Naive thymus-derived CD4-positive, alpha-beta T cell (primary cell): ENCODE measurements around the gene FUCA1. TPM values are rescaled to one million over a fixed set of nuclear protein-coding genes. Genes with fewer than 3 reads are reported as not detected.

Experiments used
- ATAC-seq: fragments of 150-1000 bp; cut with Tn5 transposase; 2 replicates; pipeline ENCODE4 v1.10.0; 2021; ENCODE audit warnings: mild to moderate bottlenecking, moderate library complexity
- CTCF ChIA-PET: fragments of 350-600 bp; sonication (Branson Sonifier 250); formaldehyde crosslinking; loops from one replicate; lab custom pipeline; 2021; ENCODE audit warnings: antibody characterized with exemption; lab: Charles Lee
- POLR2A ChIA-PET: fragments of 350-600 bp; sonication (Branson Sonifier 250); formaldehyde crosslinking; loops from one replicate; lab custom pipeline; 2021; ENCODE audit warnings: antibody characterized with exemption, inconsistent platforms; lab: Charles Lee
- DNase-seq, 9 donors: peaks; one replicate each; pipeline versions ENCODE4 v3.0.0 to v3.0.0-alpha.2; 2020 to 2022; ENCODE audit warnings: mixed read lengths in 1 of 9
- H3K27ac ChIP-seq: one replicate; pipeline ENCODE4 v1.7.0; 2013; ENCODE audit warnings: mild to moderate bottlenecking, low read depth, low read length, moderate library complexity
- H3K27me3 ChIP-seq, 2 donors: one replicate each; pipeline ENCODE4 v1.7.0; 2013; ENCODE audit warnings: low read length in 2 of 2, mild to moderate bottlenecking in 2 of 2, moderate library complexity in 2 of 2; ENCODE audit not compliant: control insufficient read depth in 2 of 2, insufficient read depth in 2 of 2
- H3K36me3 ChIP-seq, 3 experiments: 1 replicate in 2 of 3; 2 replicates in 1 of 3; pipeline ENCODE4 v1.7.0; 2013; ENCODE audit warnings: low read length in 3 of 3, mild to moderate bottlenecking in 3 of 3, moderate library complexity in 1 of 3; ENCODE audit not compliant: insufficient read depth in 3 of 3, control insufficient read depth in 2 of 3
- H3K4me1 ChIP-seq, 2 donors: one replicate each; pipeline ENCODE4 v1.7.0; 2013; ENCODE audit warnings: low read length in 2 of 2, mild to moderate bottlenecking in 2 of 2, moderate library complexity in 1 of 2; ENCODE audit not compliant: control insufficient read depth in 2 of 2, insufficient read depth in 2 of 2
- H3K4me3 ChIP-seq: 2 replicates; pipeline ENCODE4 v1.7.0; 2013; ENCODE audit warnings: mild to moderate bottlenecking, low read length
- H3K9me3 ChIP-seq, 3 experiments: 1 replicate in 2 of 3; 2 replicates in 1 of 3; pipeline ENCODE4 v1.7.0; 2013; ENCODE audit warnings: low read length in 3 of 3; ENCODE audit not compliant: control insufficient read depth in 2 of 3
- H3K27ac Mint-ChIP-seq, 9 donors: one replicate each; pipeline ENCODE4 v1.8.0; 2020 to 2022; ENCODE audit warnings: mixed read lengths in 9 of 9, mild to moderate bottlenecking in 8 of 9, moderate library complexity in 5 of 9, inconsistent platforms in 2 of 9
- H3K27me3 Mint-ChIP-seq, 5 donors: one replicate each; pipeline ENCODE4 v1.8.0; 2021 to 2022; ENCODE audit warnings: mixed read lengths in 5 of 5, mild to moderate bottlenecking in 1 of 5
- H3K36me3 Mint-ChIP-seq, 5 donors: one replicate each; pipeline ENCODE4 v1.8.0; 2020 to 2022; ENCODE audit warnings: mixed read lengths in 5 of 5, mild to moderate bottlenecking in 3 of 5, inconsistent platforms in 1 of 5
- H3K4me1 Mint-ChIP-seq, 7 donors: one replicate each; pipeline ENCODE4 v1.8.0; 2020 to 2022; ENCODE audit warnings: mixed read lengths in 7 of 7, mild to moderate bottlenecking in 3 of 7, inconsistent platforms in 1 of 7
- H3K4me3 Mint-ChIP-seq, 10 donors: one replicate each; pipeline ENCODE4 v1.8.0; 2020 to 2022; ENCODE audit warnings: mild to moderate bottlenecking in 10 of 10, mixed read lengths in 10 of 10, moderate library complexity in 6 of 10, inconsistent platforms in 2 of 10
- H3K9me3 Mint-ChIP-seq, 11 donors: one replicate each; pipeline ENCODE4 v1.8.0; 2020 to 2022; ENCODE audit warnings: mixed read lengths in 11 of 11, mild to moderate bottlenecking in 4 of 11, inconsistent platforms in 1 of 11, moderate library complexity in 1 of 11
- intact Hi-C, 2 donors: fragments of 100-400 bp; cut with micrococcal nuclease; formaldehyde crosslinking; loops; one replicate each; pipeline ENCODE4 v1.15.1; 2023
- polyA plus RNA-seq, 2 donors: library from polyadenylated mRNA; unstranded; fragments of 300-500 nt; fragmentation: Illumina TruSeq; gene quantifications; one replicate each; pipeline ENCODE4 v1.2.3, GENCODE V29; 2021
- total RNA-seq, 6 experiments: library from RNA in 5 of 6; stranded (reverse) in 5 of 6; gene quantifications; 1 replicate in 5 of 6; 2 replicates in 1 of 6; pipeline ENCODE4 v1.2.3 and lab custom pipeline; 2021 to 2026

FUCA1 gene
- total and polyA plus RNA-seq, 7 experiments from 2014 or later = 4.9 to 62.7 (median 16.3) TPM

DNA sequence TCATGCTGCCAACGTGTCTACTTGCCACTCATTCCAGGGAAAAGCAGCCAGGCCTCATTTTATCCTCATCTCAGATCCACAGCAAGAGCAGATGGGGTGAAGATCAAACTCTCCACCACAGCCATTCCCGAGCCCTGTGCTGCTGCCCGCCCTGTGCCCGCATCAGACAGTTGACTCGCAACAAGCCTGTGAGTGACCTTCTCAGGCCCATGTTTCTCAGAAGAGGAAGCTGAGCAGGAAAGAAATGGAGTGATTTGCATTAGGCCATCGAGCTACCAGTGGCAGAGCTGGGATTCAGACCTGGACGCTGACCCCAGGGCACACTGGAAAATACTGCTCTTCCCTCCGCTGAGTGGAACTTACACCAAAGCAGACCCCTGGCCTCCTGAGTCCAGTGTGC lies 43.8 kb upstream of the FUCA1 start:
- H3K27me3 ChIP-seq = no peaks in the 10 kb centered on the region
- ChIA-PET CTCF (no interaction called here), POLR2A (no interaction called here)
- no peaks in the 10 kb centered on the region for H3K36me3 ChIP-seq
- ATAC-seq (no peak), DNase-seq (no peak)
- H3K27me3 Mint-ChIP-seq = peaks cover 0 to 2% (median 0%) of the 10 kb centered on the region in 5 donors
- H3K36me3 Mint-ChIP-seq = peaks cover 0 to 1% (median 0%) of the 10 kb centered on the region in 5 donors
- H3K4me3 ChIP-seq = no peak overlapping the region
- H3K4me1 ChIP-seq = peaks cover 26 to 31% of the 10 kb centered on the region in 2 donors
- intact Hi-C loops = no loop called here
- no peak overlapping the region for H3K27ac ChIP-seq
- no peaks in the 10 kb centered on the region for H3K9me3 Mint-ChIP-seq
- peak overlapping the region in 2 of 9 donors; percentile 51 to 65 for H3K27ac Mint-ChIP-seq
- peaks cover 31 to 71% (median 56%) of the 10 kb centered on the region in 7 donors for H3K4me1 Mint-ChIP-seq
- H3K4me3 Mint-ChIP-seq = peak overlapping the region in 4 of 10 donors; percentile 9 to 65 (median 38)
- no peaks in the 10 kb centered on the region for H3K9me3 ChIP-seq

DNA sequence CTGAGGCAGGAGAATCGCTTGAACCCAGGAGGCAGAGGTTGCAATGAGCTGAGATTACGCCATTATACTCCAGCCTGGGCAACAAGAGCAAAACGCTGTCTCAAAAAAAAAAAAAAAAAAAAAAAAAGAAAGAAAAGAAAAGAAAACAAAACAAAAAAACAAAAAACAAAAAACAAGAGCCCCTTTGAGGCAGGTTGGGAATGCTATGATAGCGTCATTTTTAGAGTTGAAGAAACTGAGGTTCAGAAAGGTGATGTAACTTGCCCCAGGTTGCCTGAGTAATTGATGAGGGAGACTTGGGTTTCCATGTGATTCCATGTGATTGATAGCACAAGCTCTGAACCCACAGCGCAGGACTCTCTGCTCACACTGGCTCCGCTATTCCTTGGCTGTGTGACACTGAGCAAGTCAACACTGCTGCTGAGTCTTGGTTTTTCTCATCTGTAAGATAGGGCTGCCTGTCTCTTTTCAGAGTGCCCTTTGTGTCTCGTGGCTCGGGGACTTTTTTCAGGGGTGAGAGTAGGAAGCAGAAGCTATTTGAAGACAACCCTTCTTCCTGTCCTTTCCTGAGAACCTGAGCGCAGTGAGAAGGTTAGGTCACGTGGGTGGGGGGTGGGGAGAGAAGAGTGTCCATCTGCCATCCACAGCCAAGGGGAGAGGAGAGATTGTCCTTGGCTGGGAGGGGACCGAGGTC lies 42.6 kb upstream of the FUCA1 start:
- Mint-ChIP-seq H3K4me3 (peak overlapping the region; percentile 6 to 71 (median 49)), H3K9me3 (no peaks in the 10 kb centered on the region), H3K27ac (peak overlapping the region in 6 of 9 donors; percentile 9 to 76 (median 56)), H3K4me1 (peaks cover 31 to 64% (median 51%) of the 10 kb centered on the region in 7 donors), H3K27me3 (peaks cover 0 to 9% (median 0%) of the 10 kb centered on the region in 5 donors), H3K36me3 (peaks cover 0 to 1% (median 0%) of the 10 kb centered on the region in 5 donors)
- intact Hi-C loops = no loop called here
- Histone ChIP-seq H3K4me1 (peaks cover 26 to 31% of the 10 kb centered on the region in 2 donors), H3K4me3 (no peak overlapping the region), H3K27ac (no peak overlapping the region), H3K9me3 (no peaks in the 10 kb centered on the region), H3K36me3 (no peaks in the 10 kb centered on the region), H3K27me3 (no peaks in the 10 kb centered on the region)
- CTCF ChIA-PET = interaction anchor here (0.6 to 1.8 kb wide), 4 partner anchors 10 to 187 kb away, joined by 3 to 4 read pairs (median 4); no protein-coding TSS in a partner anchor
- ATAC-seq (no peak), DNase-seq (no peak)
- POLR2A ChIA-PET = interaction anchor here (0.7 kb wide), 1 partner anchor 86 kb away, joined by 3 read pairs; no protein-coding TSS in a partner anchor

- ATAC-seq (no peak), DNase-seq (no peak)
- peaks cover 0 to 1% (median 0%) of the 10 kb centered on the region in 5 donors for H3K36me3 Mint-ChIP-seq
- H3K27me3 ChIP-seq = no peaks in the 10 kb centered on the region
- intact Hi-C loops = no loop called here
- no peaks in the 10 kb centered on the region for H3K36me3 ChIP-seq
- H3K9me3 Mint-ChIP-seq = no peaks in the 10 kb centered on the region
- no peak overlapping the region for H3K27ac ChIP-seq
- H3K27me3 Mint-ChIP-seq = peaks cover 0 to 14% (median 0%) of the 10 kb centered on the region in 5 donors
- peaks cover 26 to 31% of the 10 kb centered on the region in 2 donors for H3K4me1 ChIP-seq
- H3K9me3 ChIP-seq = no peaks in the 10 kb centered on the region
- H3K4me1 Mint-ChIP-seq = peaks cover 31 to 64% (median 54%) of the 10 kb centered on the region in 7 donors
- POLR2A ChIA-PET = interaction anchor here (1.0 kb wide), 1 partner anchor 49 kb away, joined by 3 read pairs; the partner anchor contains the start of gene PNRC2
- H3K4me3 Mint-ChIP-seq = peak overlapping the region in 5 of 10 donors; percentile 21 to 56 (median 36)
- no peak overlapping the region for H3K27ac Mint-ChIP-seq
- H3K4me3 ChIP-seq = no peak overlapping the region
- CTCF ChIA-PET = interaction anchor here (0.6 to 1.8 kb wide), 5 partner anchors 11 to 186 kb away, joined by 3 to 4 read pairs (median 3); no protein-coding TSS in a partner anchor
These were observed 42.1 kb upstream of the FUCA1 start for GRCh38 chr1:23910144-23910543.

GRCh38 chr1:23909412-23909811 lies 41.3 kb upstream of the FUCA1 start:
- DNase-seq = no peak
- Histone ChIP-seq H3K9me3 (no peaks in the 10 kb centered on the region), H3K27me3 (peaks cover 0 to 3% of the 10 kb centered on the region in 2 donors), H3K4me1 (peaks cover 26 to 31% of the 10 kb centered on the region in 2 donors), H3K27ac (no peak overlapping the region), H3K36me3 (no peaks in the 10 kb centered on the region), H3K4me3 (no peak overlapping the region)
- CTCF ChIA-PET = interaction anchor here (0.5 to 1.8 kb wide), 3 partner anchors 12 to 138 kb away, joined by 3 to 4 read pairs (median 3); no protein-coding TSS in a partner anchor
- Mint-ChIP-seq H3K4me1 (peaks cover 31 to 58% (median 57%) of the 10 kb centered on the region in 7 donors), H3K36me3 (peaks cover 0 to 3% (median 0%) of the 10 kb centered on the region in 5 donors), H3K27me3 (peaks cover 0 to 21% (median 2%) of the 10 kb centered on the region in 5 donors), H3K4me3 (peak overlapping the region in 9 of 10 donors; percentile 17 to 70 (median 56)), H3K27ac (peak overlapping the region in 6 of 9 donors; percentile 37 to 71 (median 64)), H3K9me3 (no peaks in the 10 kb centered on the region)
- intact Hi-C loops = no loop called here
- ATAC-seq = no peak
- POLR2A ChIA-PET = interaction anchor here (1.0 to 1.2 kb wide), 2 partner anchors 17 to 50 kb away, joined by 3 to 4 read pairs; partner anchors contain the start of gene PNRC2

DNA sequence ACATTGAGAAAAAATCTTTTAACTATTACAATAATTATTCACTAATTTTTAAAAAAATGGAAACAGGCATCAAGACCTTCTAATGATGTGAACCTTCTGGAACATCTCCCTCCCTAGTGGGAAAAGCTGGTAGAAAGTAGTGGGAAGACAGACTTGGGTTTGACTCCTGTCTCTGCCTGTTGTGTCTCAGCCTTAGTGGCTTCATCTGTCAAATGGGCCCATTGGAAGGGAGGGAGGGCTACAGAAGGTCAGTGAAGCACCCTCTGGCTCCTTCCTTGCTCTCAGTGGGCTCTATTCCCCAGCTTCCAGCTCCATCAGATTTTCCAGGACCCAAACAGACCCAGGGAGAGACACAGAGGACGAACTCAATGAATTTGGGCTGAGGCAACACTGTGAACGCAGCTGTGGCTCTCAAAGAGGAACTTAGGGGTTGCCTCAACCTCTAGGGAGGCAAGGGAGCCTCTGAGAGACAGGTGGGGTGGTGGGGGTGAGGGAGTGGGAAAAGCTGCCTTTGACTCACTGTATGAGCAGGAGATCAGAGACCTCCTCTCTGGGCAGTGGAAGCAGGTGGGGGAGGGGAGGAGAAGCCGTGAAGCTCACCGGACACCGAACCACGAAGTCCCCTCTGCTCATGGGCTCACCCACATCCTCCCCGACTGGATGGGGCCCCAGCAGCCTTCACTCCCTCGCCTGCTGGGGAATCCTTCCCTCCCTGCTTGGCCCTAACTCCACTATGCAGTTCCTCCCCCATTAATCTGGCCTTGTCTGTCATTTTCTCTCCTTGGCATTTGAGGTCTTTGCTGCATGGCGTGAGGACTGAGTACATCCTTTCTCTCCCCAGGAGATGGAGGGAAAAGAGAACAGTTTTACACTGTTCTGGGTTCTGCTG lies 40.6 kb upstream of the FUCA1 start:
- Mint-ChIP-seq H3K4me3 (peak overlapping the region; percentile 6 to 70 (median 56)), H3K27me3 (peaks cover 0 to 26% (median 6%) of the 10 kb centered on the region in 5 donors), H3K27ac (peak overlapping the region in 6 of 9 donors; percentile 37 to 71 (median 64)), H3K4me1 (peaks cover 31 to 56% (median 52%) of the 10 kb centered on the region in 7 donors), H3K36me3 (peaks cover 0 to 4% (median 0%) of the 10 kb centered on the region in 5 donors), H3K9me3 (no peaks in the 10 kb centered on the region)
- H3K4me3 ChIP-seq = no peak overlapping the region
- DNase-seq (peak in 2 of 9 donors; percentile 4 to 9), ATAC-seq (peak; percentile 69)
- ChIA-PET CTCF (interaction anchor here (1.8 kb wide), 1 partner anchor 137 kb away, joined by 4 read pairs; no protein-coding TSS in a partner anchor), POLR2A (interaction anchor here (1.2 kb wide), 2 partner anchors 16 to 70 kb away, joined by 3 to 4 read pairs; no protein-coding TSS in a partner anchor)
- no peaks in the 10 kb centered on the region for H3K36me3 ChIP-seq
- no peak overlapping the region for H3K27ac ChIP-seq
- H3K4me1 ChIP-seq = peaks cover 26 to 30% of the 10 kb centered on the region in 2 donors
- intact Hi-C loops = no loop called here
- H3K9me3 ChIP-seq = no peaks in the 10 kb centered on the region
- peaks cover 0 to 3% of the 10 kb centered on the region in 2 donors for H3K27me3 ChIP-seq

- intact Hi-C loops = no loop called here
- no peak for DNase-seq
- Histone ChIP-seq H3K27ac (no peak overlapping the region), H3K9me3 (no peaks in the 10 kb centered on the region), H3K4me3 (no peak overlapping the region), H3K36me3 (no peaks in the 10 kb centered on the region), H3K27me3 (peaks cover 0 to 3% of the 10 kb centered on the region in 2 donors), H3K4me1 (peaks cover 19 to 23% of the 10 kb centered on the region in 2 donors)
- ChIA-PET POLR2A (no interaction called here), CTCF (no interaction called here)
- Mint-ChIP-seq H3K36me3 (peaks cover 0 to 4% (median 0%) of the 10 kb centered on the region in 5 donors), H3K27ac (peak overlapping the region in 1 of 9 donors; percentile 49), H3K9me3 (no peaks in the 10 kb centered on the region), H3K27me3 (peaks cover 0 to 32% (median 20%) of the 10 kb centered on the region in 5 donors), H3K4me1 (peaks cover 24 to 42% (median 33%) of the 10 kb centered on the region in 7 donors), H3K4me3 (no peak overlapping the region)
- ATAC-seq = no peak
These were observed 38.6 kb upstream of the FUCA1 start for GRCh38 chr1:23906731-23907130.
